HG03135 (cell line): Measurements from ENCODE around the gene CDK5R2.
A peak's percentile ranks its signal among the peaks of the same experiment; 100 is the strongest.

ENCODE experiments used
- ATAC-seq: cut with Tn5 transposase; IDR thresholded peaks from one replicate; pipeline ENCODE4 v1.9.1; 2021; ENCODE audit warnings: mild to moderate bottlenecking, moderate library complexity; ENCODE audit not compliant: unreplicated experiment

Gene CDK5R2

GRCh38 chr2:218961651-218962570, 2.4 kb downstream of the CDK5R2 start:
- ATAC-seq: no peak

- no peak for ATAC-seq
Measured at GRCh38 chr2:218962859-218963492, 3.5 kb downstream of the CDK5R2 start.

GRCh38 chr2:218963601-218964000, 4.1 kb downstream of the CDK5R2 start:
- no peak for ATAC-seq

- no peak for ATAC-seq
Measured at GRCh38 chr2:218964041-218964771, 4.7 kb downstream of the CDK5R2 start.

- ATAC-seq: no peak
Measured at GRCh38 chr2:218970894-218971293, 11.4 kb downstream of the CDK5R2 start.

- no peak for ATAC-seq
Measured at GRCh38 chr2:218975060-218975777, 15.8 kb downstream of the CDK5R2 start.

- peak; percentile 83 for ATAC-seq
Measured at GRCh38 chr2:218979846-218980734, 20.6 kb downstream of the CDK5R2 start.

GRCh38 chr2:218980735-218981389, 21.4 kb downstream of the CDK5R2 start:
- no peak for ATAC-seq

- ATAC-seq: no peak
Measured at GRCh38 chr2:218981390-218981880, 22.0 kb downstream of the CDK5R2 start.

- ATAC-seq: no peak
Measured at GRCh38 chr2:218981881-218982585, 22.6 kb downstream of the CDK5R2 start.

GRCh38 chr2:218982586-218983262, 23.3 kb downstream of the CDK5R2 start:
- no peak for ATAC-seq

GRCh38 chr2:218983263-218983933, 23.9 kb downstream of the CDK5R2 start:
- no peak for ATAC-seq

- ATAC-seq: no peak
Measured at GRCh38 chr2:218983934-218984238, 24.4 kb downstream of the CDK5R2 start.

- ATAC-seq: no peak
Measured at GRCh38 chr2:218984239-218985020, 25.0 kb downstream of the CDK5R2 start.

- no peak for ATAC-seq
Measured at GRCh38 chr2:218985021-218985324, 25.5 kb downstream of the CDK5R2 start, which contains the start of gene FEV. Gene FEV, minus strand, starts transcription at chr2:218985184. Its CDS starts 109 bp downstream, at chr2:218985075.

- no peak for ATAC-seq
Measured at GRCh38 chr2:218985325-218986091, 26.0 kb downstream of the CDK5R2 start.
